ENCODE measurements around the gene LHX5.

LHX5 gene

DNA sequence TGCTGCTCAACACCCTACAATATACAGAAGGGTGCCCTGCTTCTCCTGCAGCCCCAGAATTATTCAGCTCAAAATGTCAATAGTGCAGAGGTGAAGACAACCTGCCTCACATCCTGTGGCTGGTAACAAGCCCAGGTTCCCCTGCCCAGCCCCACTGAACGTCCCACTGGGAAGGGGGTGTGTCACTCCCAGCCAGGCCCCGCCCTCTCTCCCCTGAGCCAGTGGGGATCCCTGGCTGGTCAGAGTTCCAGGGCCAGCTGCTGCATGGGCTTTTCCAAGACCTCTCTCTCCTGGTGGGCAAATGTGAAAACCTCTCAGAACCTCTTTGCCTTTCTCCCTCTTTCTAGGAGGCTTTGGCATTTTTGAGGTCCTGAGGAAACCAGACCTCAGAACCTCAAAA, 13.7 kb upstream of the LHX5 start:
- Mint-ChIP-seq H3K4me3 (no peak overlapping the region), H3K27me3 (peaks cover 92% of the 10 kb centered on the region), H3K27ac (no peak overlapping the region), H3K4me1 (no peaks in the 10 kb centered on the region), H3K9me3 (no peaks in the 10 kb centered on the region), H3K36me3 (no peaks in the 10 kb centered on the region)
- ATAC-seq: no peak

DNA sequence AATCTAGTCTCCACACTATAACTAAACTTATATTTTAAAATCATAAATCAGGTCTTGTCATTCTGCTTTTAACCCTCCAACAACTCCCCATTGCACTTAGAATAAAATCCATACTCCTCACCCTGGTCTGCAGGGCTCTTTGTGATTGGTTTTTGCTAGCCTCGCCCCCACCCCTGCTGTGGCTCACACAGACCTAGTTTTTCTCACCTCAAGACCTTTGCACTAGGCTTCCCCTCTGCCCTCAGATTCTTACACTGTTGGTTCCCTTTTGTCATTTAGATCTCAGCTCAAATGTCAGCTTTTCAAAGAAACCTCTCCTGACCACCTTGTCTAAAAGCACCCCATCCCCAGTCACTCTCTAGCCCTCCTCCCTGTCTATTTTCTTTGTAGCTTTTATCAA, 10.7 kb upstream of the LHX5 start:
- no peak overlapping the region for H3K4me3 Mint-ChIP-seq

DNA sequence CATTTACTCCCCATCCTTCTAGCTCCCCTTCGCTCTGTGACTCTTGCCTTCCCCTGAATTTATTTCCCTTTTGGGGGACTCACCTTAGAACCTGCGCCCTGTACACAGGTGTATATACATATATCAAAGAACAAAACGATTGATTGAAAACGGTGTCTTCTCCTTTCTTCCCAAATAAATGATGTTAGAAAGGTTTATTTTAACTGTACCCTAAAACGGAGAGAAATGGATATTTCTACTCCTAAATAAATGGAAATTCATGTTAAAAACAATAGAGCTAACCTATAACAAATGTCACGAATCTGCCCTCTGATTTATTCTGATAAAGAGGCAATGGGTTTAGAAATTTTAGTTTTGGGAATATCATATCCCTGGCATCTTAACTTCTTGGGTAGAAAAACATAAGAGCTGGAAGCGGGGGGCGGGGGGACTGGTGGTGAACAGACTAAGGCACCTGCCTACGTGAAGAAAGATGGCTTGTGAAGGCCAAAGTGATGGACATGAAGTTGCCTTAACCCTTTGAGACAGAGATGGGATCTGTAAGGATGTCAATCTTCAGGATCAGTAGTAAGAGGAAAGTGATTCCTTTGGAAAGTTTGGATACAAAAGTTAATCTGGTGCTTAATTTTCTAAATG, 8.8 kb upstream of the LHX5 start:
- no peak overlapping the region for H3K27ac Mint-ChIP-seq
- no peak for ATAC-seq
- peaks cover 89% of the 10 kb centered on the region for H3K27me3 Mint-ChIP-seq
- H3K4me1 Mint-ChIP-seq: no peaks in the 10 kb centered on the region
- no peaks in the 10 kb centered on the region for H3K36me3 Mint-ChIP-seq
- no peak overlapping the region for H3K4me3 Mint-ChIP-seq
- peaks cover 3% of the 10 kb centered on the region for H3K9me3 Mint-ChIP-seq

More for the DNA sequence above, 10.7 kb upstream of the LHX5 start:
- Mint-ChIP-seq H3K4me1 (no peaks in the 10 kb centered on the region), H3K36me3 (no peaks in the 10 kb centered on the region), H3K27ac (no peak overlapping the region), H3K27me3 (peaks cover 92% of the 10 kb centered on the region), H3K9me3 (peaks cover 3% of the 10 kb centered on the region)
- ATAC-seq: no peak

DNA sequence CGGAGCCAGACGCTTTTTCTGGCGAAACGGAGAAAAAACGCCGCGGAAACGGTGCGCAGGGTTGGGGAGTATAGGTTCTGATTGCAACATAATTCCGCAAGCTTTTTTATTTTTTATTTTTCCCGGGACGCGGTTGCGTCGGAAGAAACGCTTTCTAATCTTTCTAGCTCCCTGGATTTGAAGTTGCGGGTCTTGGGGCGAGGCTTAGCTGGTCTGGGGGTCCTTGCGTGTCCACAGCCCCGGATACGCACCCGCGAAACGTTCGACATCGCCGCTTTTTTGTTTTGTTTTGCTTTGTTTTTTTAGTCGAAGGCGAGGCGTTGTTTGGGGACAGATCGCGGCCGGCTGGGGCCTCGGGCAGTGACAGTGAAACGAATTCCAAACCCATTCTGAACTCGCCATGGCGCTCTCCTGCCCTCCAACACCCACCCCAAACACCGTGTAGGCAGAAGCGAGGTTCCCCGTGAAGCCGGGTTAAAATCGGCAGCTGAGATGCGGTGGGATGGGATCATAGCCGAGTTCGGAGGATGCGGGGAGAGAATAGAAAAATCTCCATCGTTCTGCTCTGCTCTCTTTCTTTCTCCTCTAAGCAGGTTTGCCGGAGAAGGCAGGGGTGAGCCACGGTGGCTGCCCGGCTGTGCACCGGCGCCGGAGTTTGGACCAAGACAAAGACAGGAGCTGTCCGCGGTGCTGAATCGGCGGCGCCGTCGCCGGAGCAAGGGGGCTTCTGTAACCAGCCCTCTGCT, 8.1 kb upstream of the LHX5 start:
- H3K9me3 Mint-ChIP-seq: peaks cover 3% of the 10 kb centered on the region
- H3K27ac Mint-ChIP-seq: no peak overlapping the region
- no peaks in the 10 kb centered on the region for H3K36me3 Mint-ChIP-seq
- peaks cover 91% of the 10 kb centered on the region for H3K27me3 Mint-ChIP-seq
- peaks cover 4% of the 10 kb centered on the region for H3K4me1 Mint-ChIP-seq
- H3K4me3 Mint-ChIP-seq: peak overlapping the region; percentile 44
- ATAC-seq: no peak

DNA sequence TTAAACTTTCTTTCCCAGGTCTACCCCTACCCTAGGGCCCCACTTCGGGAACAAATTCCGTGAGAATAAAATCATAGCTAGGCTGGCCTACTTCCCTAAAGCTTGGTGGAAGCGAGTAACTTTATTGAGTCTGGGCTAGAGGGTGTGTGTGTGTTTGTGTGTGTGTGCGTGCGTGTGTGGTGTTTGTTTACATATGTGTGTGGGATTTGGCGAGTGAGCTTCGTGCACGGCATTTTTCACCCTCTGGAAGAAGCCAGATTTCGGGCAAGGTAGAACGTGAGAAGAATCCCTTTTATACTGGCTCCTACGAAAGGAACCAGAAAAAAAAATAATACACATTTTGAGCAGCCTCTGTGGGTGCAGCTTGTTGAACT, 7.5 kb upstream of the LHX5 start:
- H3K36me3 Mint-ChIP-seq: no peaks in the 10 kb centered on the region
- H3K27me3 Mint-ChIP-seq: peaks cover 94% of the 10 kb centered on the region
- H3K27ac Mint-ChIP-seq: no peak overlapping the region

DNA sequence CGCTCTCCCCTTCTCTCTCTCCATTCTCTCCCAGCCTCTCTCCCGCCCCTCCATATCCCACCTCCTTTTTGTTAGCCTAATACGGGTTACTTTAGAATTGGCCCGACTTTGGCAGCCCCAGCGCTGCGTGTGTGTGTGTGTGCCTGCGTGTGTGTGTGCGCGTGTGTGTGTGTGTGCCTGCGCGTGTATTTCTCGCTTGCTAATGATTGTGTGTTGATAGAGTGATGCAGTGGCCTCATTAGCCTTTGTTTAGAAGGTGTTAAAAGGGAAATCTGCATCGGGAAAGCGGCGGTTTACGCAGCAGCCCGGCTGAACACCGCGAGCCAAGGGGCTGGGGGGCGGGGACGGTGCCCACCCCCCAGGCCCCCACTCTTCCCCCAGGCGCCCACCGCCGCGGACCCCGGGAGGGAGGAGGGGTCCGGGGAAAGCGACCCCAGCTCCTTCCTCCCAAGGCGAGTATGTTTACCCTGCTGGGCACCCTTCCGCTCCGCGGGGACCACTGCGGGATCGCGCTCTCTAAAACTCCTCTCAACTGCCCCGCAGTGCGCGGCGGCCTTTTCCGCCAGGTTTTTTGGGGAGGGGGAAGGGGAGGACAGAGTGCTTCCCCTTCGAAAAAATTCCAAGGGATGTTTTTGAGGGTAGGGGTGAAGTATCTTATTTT, 6.8 kb upstream of the LHX5 start:
- H3K9me3 Mint-ChIP-seq: peaks cover 3% of the 10 kb centered on the region
- H3K4me3 Mint-ChIP-seq: no peak overlapping the region
- H3K27me3 Mint-ChIP-seq: peaks cover 94% of the 10 kb centered on the region
- no peaks in the 10 kb centered on the region for H3K36me3 Mint-ChIP-seq
- no peak overlapping the region for H3K27ac Mint-ChIP-seq
- ATAC-seq: no peak
- peaks cover 13% of the 10 kb centered on the region for H3K4me1 Mint-ChIP-seq

More for the DNA sequence above, 7.5 kb upstream of the LHX5 start:
- H3K4me3 Mint-ChIP-seq: peak overlapping the region; percentile 44
- H3K9me3 Mint-ChIP-seq: peaks cover 3% of the 10 kb centered on the region
- ATAC-seq: no peak
- peaks cover 10% of the 10 kb centered on the region for H3K4me1 Mint-ChIP-seq

DNA sequence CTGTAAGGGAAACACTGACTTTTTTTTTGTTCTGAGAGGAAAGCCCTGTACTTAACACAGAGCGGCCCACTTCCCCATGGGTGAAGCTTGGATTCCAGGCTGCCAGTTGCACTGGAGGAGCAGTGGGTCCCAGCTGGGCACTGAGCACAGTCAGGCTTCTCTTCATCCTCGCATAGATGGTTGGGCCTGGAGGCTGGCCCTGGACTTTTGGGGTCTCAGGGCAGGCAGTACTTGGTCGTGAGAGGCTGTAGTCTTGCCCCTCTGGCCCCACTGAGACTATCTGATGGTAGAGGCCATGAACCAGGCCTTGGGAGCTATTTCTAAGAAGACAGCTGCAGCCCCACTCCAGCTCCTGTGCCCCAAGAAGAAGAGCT, 6.2 kb upstream of the LHX5 start:
- H3K9me3 Mint-ChIP-seq: peaks cover 3% of the 10 kb centered on the region
- peaks cover 94% of the 10 kb centered on the region for H3K27me3 Mint-ChIP-seq
- H3K27ac Mint-ChIP-seq: no peak overlapping the region
- ATAC-seq: no peak
- no peaks in the 10 kb centered on the region for H3K36me3 Mint-ChIP-seq
- no peak overlapping the region for H3K4me3 Mint-ChIP-seq
- peaks cover 13% of the 10 kb centered on the region for H3K4me1 Mint-ChIP-seq

DNA sequence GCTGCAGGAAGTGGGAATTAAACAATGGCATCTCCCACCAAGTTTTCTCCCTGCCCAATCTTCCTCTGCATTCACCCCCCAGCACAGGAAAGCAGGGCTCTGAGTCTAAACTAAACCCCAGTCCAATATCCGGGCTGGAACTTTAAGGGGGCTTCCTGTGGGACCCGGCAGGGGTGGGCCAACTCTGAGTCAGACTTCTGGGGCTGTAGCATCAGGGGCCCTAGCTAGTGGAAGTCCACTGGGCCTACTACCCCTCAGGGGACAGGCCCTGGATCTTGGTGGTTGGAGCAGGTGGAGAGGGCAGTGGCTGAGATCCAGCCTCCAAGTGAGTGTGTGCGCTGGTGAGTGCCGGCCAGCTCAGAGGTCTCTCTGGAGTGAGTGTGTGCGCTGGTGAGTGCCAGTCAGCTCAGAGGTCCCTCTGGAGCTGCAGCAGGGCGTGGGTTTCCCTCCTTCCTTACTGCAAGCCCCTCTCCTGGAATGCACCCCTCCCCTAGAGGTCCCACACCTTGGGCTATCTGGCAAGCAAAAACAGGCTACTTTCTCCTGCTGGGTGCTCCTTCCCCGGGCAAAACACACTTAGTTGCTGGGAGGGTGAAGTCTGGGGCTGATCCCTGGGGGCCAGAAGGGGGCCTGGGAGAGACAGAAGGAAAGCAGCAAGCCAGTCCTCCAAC, 5.6 kb upstream of the LHX5 start:
- H3K4me1 Mint-ChIP-seq: peaks cover 13% of the 10 kb centered on the region
- no peak overlapping the region for H3K4me3 Mint-ChIP-seq
- no peaks in the 10 kb centered on the region for H3K36me3 Mint-ChIP-seq
- H3K9me3 Mint-ChIP-seq: peaks cover 3% of the 10 kb centered on the region
- no peak overlapping the region for H3K27ac Mint-ChIP-seq
- peaks cover 94% of the 10 kb centered on the region for H3K27me3 Mint-ChIP-seq
- ATAC-seq: no peak

DNA sequence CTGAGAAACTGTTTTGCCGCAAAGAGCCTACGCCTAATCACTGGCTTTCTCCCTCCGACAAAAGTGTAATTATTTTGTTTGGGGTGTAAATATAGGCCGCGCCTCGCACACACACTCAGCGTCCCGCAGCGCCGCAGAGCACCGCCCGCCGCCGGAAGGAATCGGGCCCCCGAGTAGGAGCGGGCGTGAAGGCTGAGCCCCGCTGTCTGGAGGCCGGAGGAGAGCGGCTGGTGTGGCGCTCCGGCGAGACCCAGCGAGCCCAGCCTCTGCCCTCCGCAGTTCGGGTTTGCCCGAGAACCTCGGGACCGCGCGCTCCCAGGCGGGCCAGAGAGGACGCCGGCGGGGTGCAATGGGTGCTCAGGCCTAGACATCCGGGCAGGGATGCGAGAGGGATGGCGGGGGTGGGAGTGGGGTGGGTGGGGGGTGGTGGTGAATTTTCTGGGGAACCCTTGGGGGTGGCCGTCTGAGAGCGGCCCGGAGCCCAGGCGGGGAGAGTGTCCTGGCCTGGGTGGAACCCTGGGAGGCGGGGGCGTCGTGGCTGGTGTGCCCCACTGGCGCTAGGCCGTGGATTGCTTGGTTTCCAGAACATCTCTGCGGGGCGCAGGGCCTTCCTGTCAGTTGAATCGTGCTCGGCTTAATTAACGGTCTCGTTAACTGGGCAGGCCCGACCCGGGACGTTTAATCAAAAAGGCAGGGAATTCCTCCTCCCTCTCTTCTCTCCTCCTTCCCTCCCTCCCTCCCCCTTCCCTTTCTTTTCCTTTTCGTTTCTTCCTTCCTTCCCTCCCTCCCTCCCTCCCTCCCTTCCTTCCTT, 4.7 kb upstream of the LHX5 start:
- Mint-ChIP-seq H3K9me3 (peaks cover 3% of the 10 kb centered on the region), H3K27me3 (peaks cover 94% of the 10 kb centered on the region)
- ATAC-seq: peak; percentile 16

DNA sequence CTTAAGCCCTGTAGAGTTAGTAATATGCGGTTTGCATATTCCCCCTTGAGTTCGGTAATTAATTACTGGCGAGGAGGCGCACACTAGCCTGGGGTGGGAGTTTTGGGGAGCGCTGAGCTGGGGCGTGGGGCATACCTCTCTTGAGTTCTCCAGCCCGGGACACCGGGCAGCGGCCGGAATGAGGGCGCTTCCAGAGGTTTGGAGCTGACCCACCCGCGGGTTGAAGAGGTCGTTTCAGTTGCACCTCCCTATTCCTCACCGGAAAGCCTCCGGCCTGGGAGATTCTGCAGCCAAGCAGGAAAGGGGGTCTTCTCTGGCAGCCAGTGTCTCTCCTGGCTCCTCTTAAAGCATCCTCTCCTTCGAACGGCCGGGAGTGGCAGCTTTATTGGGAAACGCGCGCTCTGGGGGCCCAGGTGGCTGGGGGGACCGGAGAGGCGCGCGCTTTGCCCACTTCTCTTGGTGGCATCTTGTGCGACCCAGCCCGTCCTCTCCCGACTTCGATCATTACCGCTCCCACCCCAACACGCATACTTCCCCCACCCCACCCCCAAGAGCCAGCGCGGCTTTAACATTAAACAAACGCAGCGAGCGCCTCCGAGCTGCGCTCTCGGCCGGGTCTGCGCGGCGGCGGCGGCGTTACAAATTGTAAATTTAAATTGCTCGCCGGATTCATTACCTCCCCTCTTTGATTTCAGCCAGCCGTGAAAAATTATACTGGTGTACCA, 3.9 kb upstream of the LHX5 start:
- Mint-ChIP-seq H3K27me3 (peaks cover 91% of the 10 kb centered on the region), H3K9me3 (peaks cover 3% of the 10 kb centered on the region), H3K4me1 (peaks cover 13% of the 10 kb centered on the region), H3K4me3 (no peak overlapping the region), H3K27ac (no peak overlapping the region), H3K36me3 (no peaks in the 10 kb centered on the region)
- no peak for ATAC-seq

More for the DNA sequence above, 4.7 kb upstream of the LHX5 start:
- no peak overlapping the region for H3K4me3 Mint-ChIP-seq
- no peaks in the 10 kb centered on the region for H3K36me3 Mint-ChIP-seq
- no peak overlapping the region for H3K27ac Mint-ChIP-seq
- H3K4me1 Mint-ChIP-seq: peaks cover 13% of the 10 kb centered on the region

DNA sequence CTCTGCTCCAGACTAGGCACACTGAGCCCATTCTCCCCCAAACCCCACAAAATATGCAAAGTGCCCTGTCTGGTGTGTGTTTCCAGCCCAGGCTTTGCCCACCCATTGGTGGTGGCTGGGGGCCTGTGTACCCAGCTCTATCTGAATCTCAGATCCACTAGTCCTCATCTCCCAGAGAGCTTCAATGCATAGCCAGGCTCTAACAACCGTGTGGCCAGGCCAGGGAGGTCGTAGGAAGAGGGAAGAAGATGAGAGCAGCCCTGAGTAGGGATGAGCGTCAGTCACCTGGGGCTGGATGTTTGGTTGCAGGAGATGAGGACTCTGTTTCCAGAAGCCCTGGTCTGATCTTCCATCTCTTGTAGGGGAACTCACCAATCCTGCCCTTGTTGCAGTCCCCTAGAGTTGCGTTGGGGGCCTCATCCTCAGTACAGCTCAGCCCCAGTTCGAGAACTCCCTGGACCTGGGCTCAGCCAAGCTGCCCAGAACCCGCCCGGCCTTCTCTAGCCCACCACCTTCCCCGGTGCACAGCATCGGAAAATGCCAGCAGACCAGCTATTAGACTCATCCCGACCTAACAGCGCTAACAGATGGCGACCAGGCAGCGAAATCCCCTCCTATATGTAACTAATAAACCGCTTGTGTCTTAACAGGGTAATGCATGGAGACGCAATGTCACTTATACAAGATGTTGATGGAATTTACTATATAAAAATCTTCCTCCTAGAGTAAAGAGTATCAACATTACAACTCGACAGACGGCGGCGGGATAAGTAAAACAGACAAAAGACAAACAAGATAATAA, 3.2 kb upstream of the LHX5 start:
- H3K4me1 Mint-ChIP-seq: peaks cover 13% of the 10 kb centered on the region
- H3K4me3 Mint-ChIP-seq: peak overlapping the region; percentile 45
- peaks cover 3% of the 10 kb centered on the region for H3K9me3 Mint-ChIP-seq
- no peak for ATAC-seq
- H3K27ac Mint-ChIP-seq: no peak overlapping the region
- peaks cover 91% of the 10 kb centered on the region for H3K27me3 Mint-ChIP-seq
- H3K36me3 Mint-ChIP-seq: no peaks in the 10 kb centered on the region

DNA sequence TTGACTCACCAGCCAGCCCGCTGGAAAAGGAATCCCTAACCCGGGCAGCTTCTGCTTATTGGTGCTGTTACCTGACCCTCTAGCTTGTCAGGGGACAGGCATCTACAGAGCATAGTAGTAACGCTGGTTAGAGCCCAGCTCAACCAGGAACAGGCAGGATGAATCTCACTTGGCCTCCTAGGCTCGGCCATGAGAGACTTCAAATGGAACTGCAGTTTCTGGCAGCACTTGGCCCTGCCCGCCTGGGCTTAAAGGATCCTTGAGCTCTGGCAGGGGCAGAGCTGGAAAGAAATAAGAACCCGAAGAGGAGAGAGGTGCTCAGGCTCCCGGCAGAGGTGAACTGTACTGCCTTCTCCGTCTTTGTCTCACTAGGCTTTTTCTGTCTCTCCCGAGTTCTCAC, 2.3 kb upstream of the LHX5 start:
- no peak for ATAC-seq
- Mint-ChIP-seq H3K36me3 (no peaks in the 10 kb centered on the region), H3K4me3 (peak overlapping the region; percentile 45), H3K4me1 (peaks cover 13% of the 10 kb centered on the region), H3K27ac (no peak overlapping the region), H3K27me3 (peaks cover 91% of the 10 kb centered on the region), H3K9me3 (no peaks in the 10 kb centered on the region)

DNA sequence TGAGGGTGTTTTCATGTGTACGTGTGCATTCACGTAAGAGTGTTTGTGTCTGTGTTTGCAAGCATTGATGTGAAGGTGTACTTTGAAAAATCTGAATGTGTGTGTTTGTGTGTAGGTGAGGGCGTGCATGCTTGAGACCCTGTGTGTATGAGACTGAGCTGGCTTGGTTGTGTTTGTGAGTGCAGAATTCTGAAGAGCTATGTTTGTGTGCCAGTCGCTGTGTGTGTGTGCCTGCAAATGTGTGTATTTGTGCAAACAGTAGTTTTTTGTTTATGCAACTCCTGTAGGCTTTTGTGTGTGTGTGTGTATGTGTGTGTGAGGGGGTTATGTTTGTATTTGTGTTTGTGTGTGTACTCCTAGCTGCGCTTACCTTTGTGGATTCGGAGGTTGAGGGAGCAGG, 1.7 kb upstream of the LHX5 start:
- Mint-ChIP-seq H3K27me3 (peaks cover 91% of the 10 kb centered on the region), H3K4me3 (no peak overlapping the region), H3K27ac (no peak overlapping the region), H3K9me3 (no peaks in the 10 kb centered on the region), H3K4me1 (peaks cover 13% of the 10 kb centered on the region), H3K36me3 (no peaks in the 10 kb centered on the region)
- ATAC-seq: no peak

Data from stimulated activated memory B cell treated with anti-CD40 and anti-IgM and Interleukin-4, amounts not matched to agents 10 μg/mL and 1 μg/mL and 100 μg/mL, for 72 hours (primary cell).